Keratinocyte (primary cell): ENCODE measurements around the gene RFXANK.

Experiments used
- EZH2 ChIP-seq: IDR thresholded peaks from one replicate; pipeline ENCODE4 v1.6.1; 2012; ENCODE audit warnings: inconsistent platforms, mild to moderate bottlenecking, low read length, moderate library complexity
- TF ChIP-seq, protein P1 (sequence below), 3 experiments: IDR thresholded peaks in 1 of 3; conservative IDR thresholded peaks in 1 of 3; optimal IDR thresholded peaks in 1 of 3; 2 replicates in 2 of 3; 3 replicates in 1 of 3; pipeline versions ENCODE3 to v1.5.1; 2011; ENCODE audit warnings: low read length in 3 of 3, mild to moderate bottlenecking in 3 of 3, moderate library complexity in 2 of 3, control low read depth in 1 of 3, inconsistent platforms in 1 of 3; ENCODE audit not compliant: insufficient read depth in 2 of 3; ENCODE audit errors: extremely low read depth in 1 of 3

DNA sequence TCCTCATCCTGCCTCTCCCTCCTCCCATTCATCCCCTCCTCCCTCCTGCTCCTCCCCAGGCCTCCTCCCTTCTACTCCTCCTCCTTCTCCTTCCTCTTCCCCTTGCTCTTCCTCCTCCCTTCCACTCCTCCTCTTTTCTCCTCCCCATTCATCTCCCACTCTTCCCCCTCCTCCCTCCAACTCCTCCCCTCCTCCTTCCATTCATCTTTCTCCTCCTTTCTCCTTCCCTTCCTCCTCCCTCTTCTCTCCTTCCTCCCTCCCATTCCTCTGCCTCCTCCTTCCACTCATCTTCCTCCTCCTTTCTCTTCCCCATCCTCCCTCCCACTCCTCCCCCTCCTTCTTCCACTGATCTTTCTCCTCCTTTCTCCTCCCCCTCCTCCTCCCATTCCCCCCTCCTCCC is 47.6 kb downstream of the RFXANK start:
- TF ChIP-seq, protein P1, sequence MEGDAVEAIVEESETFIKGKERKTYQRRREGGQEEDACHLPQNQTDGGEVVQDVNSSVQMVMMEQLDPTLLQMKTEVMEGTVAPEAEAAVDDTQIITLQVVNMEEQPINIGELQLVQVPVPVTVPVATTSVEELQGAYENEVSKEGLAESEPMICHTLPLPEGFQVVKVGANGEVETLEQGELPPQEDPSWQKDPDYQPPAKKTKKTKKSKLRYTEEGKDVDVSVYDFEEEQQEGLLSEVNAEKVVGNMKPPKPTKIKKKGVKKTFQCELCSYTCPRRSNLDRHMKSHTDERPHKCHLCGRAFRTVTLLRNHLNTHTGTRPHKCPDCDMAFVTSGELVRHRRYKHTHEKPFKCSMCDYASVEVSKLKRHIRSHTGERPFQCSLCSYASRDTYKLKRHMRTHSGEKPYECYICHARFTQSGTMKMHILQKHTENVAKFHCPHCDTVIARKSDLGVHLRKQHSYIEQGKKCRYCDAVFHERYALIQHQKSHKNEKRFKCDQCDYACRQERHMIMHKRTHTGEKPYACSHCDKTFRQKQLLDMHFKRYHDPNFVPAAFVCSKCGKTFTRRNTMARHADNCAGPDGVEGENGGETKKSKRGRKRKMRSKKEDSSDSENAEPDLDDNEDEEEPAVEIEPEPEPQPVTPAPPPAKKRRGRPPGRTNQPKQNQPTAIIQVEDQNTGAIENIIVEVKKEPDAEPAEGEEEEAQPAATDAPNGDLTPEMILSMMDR (optimal IDR thresholded peaks at IDR 0.05 in 1 of 3, IDR thresholded peaks at IDR 0.05 in 1 of 3, conservative IDR thresholded peaks at IDR 0.05 in 1 of 3; ENCODE audit: extremely low read depth in 1 of 3, insufficient read depth in 2 of 3, low read length in 3 of 3), result no peak
- no peak for TF ChIP-seq EZH2
